Fibroblast of lung (primary cell): ENCODE measurements around the gene SORCS2. TPM values are rescaled to one million over a fixed set of nuclear protein-coding genes. Genes with fewer than 3 reads are reported as not detected.

Source experiments
- DNase-seq, 2 donors: peaks; one replicate each; pipeline versions ENCODE4 v3.0.0 to v3.0.0-alpha.2; 2010; ENCODE audit warnings: low read depth in 2 of 2
- H2AFZ ChIP-seq: 2 replicates; pipeline ENCODE4 v1.5.1; 2012; ENCODE audit warnings: low read length, control low read depth, inconsistent platforms
- H3K27ac ChIP-seq: 2 replicates; pipeline ENCODE4 v1.5.1; 2011; ENCODE audit warnings: low read length, control low read depth; ENCODE audit not compliant: insufficient read depth
- H3K27me3 ChIP-seq: 2 replicates; pipeline ENCODE4 v1.5.1; 2011; ENCODE audit warnings: mild to moderate bottlenecking, low read length; ENCODE audit not compliant: control insufficient read depth, insufficient read depth
- H3K36me3 ChIP-seq: 2 replicates; pipeline ENCODE4 v1.5.1; 2011; ENCODE audit warnings: low read length; ENCODE audit not compliant: control insufficient read depth, insufficient read depth
- H3K4me1 ChIP-seq: 2 replicates; pipeline ENCODE4 v1.5.1; 2011; ENCODE audit warnings: low read length; ENCODE audit not compliant: control insufficient read depth, insufficient read depth; ENCODE audit errors: extremely low read depth
- H3K4me2 ChIP-seq: 2 replicates; pipeline ENCODE4 v1.5.1; 2011; ENCODE audit warnings: low read length, control low read depth; ENCODE audit not compliant: insufficient read depth; ENCODE audit errors: extremely low read depth
- H3K4me3 ChIP-seq, 4 experiments: fragments of 200-600 bp in 1 of 4; sonication (generic) in 1 of 4; replicated peaks in 1 of 4; 2 replicates each; pipeline ENCODE4 v1.5.1; 2011 to 2016; ENCODE audit warnings: low read length in 4 of 4, low read depth in 3 of 4, mild to moderate bottlenecking in 3 of 4, control low read depth in 2 of 4, inconsistent platforms in 1 of 4, mixed read lengths in 1 of 4; ENCODE audit not compliant: insufficient read depth in 1 of 4; ENCODE audit errors: control extremely low read depth in 1 of 4
- H3K79me2 ChIP-seq: 2 replicates; pipeline ENCODE4 v1.5.1; 2012; ENCODE audit warnings: mild to moderate bottlenecking, low read length, inconsistent platforms; ENCODE audit not compliant: control insufficient read depth, insufficient read depth
- H3K9ac ChIP-seq: 2 replicates; pipeline ENCODE4 v1.5.1; 2011; ENCODE audit warnings: mild to moderate bottlenecking, low read length, control low read depth; ENCODE audit not compliant: insufficient read depth
- H3K9me3 ChIP-seq: 2 replicates; pipeline ENCODE4 v1.5.1; 2012; ENCODE audit warnings: low read depth, low read length; ENCODE audit not compliant: control insufficient read depth, insufficient read depth
- H4K20me1 ChIP-seq: 2 replicates; pipeline ENCODE4 v1.5.1; 2011; ENCODE audit warnings: low read length; ENCODE audit not compliant: control insufficient read depth, insufficient read depth; ENCODE audit errors: extremely low read depth
- CTCF ChIP-seq, 2 donors: IDR thresholded peaks in 1 of 2; conservative IDR thresholded peaks in 1 of 2; 1 replicate in 1 of 2; 2 replicates in 1 of 2; pipeline ENCODE4 v1.5.1; 2011 to 2012; ENCODE audit warnings: low read length in 2 of 2, control low read depth in 1 of 2, inconsistent platforms in 1 of 2, low read depth in 1 of 2, mild to moderate bottlenecking in 1 of 2
- EZH2 ChIP-seq: IDR thresholded peaks from 2 replicates; pipeline ENCODE4 v1.5.1; 2012; ENCODE audit warnings: low read length, control low read depth, mild to moderate bottlenecking; ENCODE audit errors: missing control alignments
- polyA plus RNA-seq, 2 donors: library from polyadenylated mRNA; depleted of rRNA in 1 of 2; stranded (reverse) in 1 of 2; unstranded in 1 of 2; fragments of >200 nt; gene quantifications; 2 replicates each; pipeline ENCODE4 v1.2.1, GENCODE V29; 2011 to 2012; ENCODE audit warnings: missing spikeins in 1 of 2
- total RNA-seq: library from RNA; depleted of rRNA; stranded (reverse); fragments of >200 nt; gene quantifications from 2 replicates; pipeline ENCODE4 v1.2.1, GENCODE V29; 2014

Gene SORCS2
- total and polyA plus RNA-seq, 2 donors (not counting 1 experiment from before 2014, with no cell fraction given): 0.17 to 0.41 TPM

- Histone ChIP-seq H2AFZ (no peak overlapping the region), H3K4me1 (no peaks in the 10 kb centered on the region), H3K4me3 (no peak overlapping the region), H3K27ac (no peak overlapping the region), H3K9ac (no peak overlapping the region), H4K20me1 (no peaks in the 10 kb centered on the region), H3K79me2 (no peaks in the 10 kb centered on the region), H3K27me3 (no peaks in the 10 kb centered on the region), H3K9me3 (no peaks in the 10 kb centered on the region), H3K4me2 (no peak overlapping the region), H3K36me3 (no peaks in the 10 kb centered on the region)
- peak in 1 of 2 donors; percentile 57 for DNase-seq
- TF ChIP-seq EZH2: no peak
- no peak for TF ChIP-seq CTCF (conservative IDR thresholded peaks at IDR 0.05 in 1 of 2, IDR thresholded peaks at IDR 0.05 in 1 of 2; ENCODE audit: low read depth in 1 of 2, low read length in 2 of 2)
These were observed 88.8 kb downstream of the SORCS2 start for GRCh38 chr4:7280926-7281690.

GRCh38 chr4:7281691-7282665, 89.6 kb downstream of the SORCS2 start:
- no peaks in the 10 kb centered on the region for H3K9me3 ChIP-seq
- H2AFZ ChIP-seq: no peak overlapping the region
- no peaks in the 10 kb centered on the region for H3K36me3 ChIP-seq
- H3K79me2 ChIP-seq: no peaks in the 10 kb centered on the region
- H3K4me1 ChIP-seq: no peaks in the 10 kb centered on the region
- no peak for TF ChIP-seq CTCF (conservative IDR thresholded peaks at IDR 0.05 in 1 of 2, IDR thresholded peaks at IDR 0.05 in 1 of 2; ENCODE audit: low read depth in 1 of 2, low read length in 2 of 2)
- no peak for TF ChIP-seq EZH2
- H3K4me2 ChIP-seq: no peak overlapping the region
- no peak overlapping the region for H3K27ac ChIP-seq
- DNase-seq: no peak
- H3K4me3 ChIP-seq: no peak overlapping the region
- no peaks in the 10 kb centered on the region for H3K27me3 ChIP-seq
- H3K9ac ChIP-seq: no peak overlapping the region
- no peaks in the 10 kb centered on the region for H4K20me1 ChIP-seq

GRCh38 chr4:7282786-7283440, 90.6 kb downstream of the SORCS2 start:
- H4K20me1 ChIP-seq: no peaks in the 10 kb centered on the region
- no peak overlapping the region for H3K4me3 ChIP-seq
- TF ChIP-seq CTCF (conservative IDR thresholded peaks at IDR 0.05 in 1 of 2, IDR thresholded peaks at IDR 0.05 in 1 of 2; ENCODE audit: low read depth in 1 of 2, low read length in 2 of 2) (no peak), EZH2 (no peak)
- no peaks in the 10 kb centered on the region for H3K9me3 ChIP-seq
- no peak overlapping the region for H3K27ac ChIP-seq
- H3K4me2 ChIP-seq: no peak overlapping the region
- no peaks in the 10 kb centered on the region for H3K27me3 ChIP-seq
- DNase-seq: no peak
- no peak overlapping the region for H3K9ac ChIP-seq
- H3K4me1 ChIP-seq: no peaks in the 10 kb centered on the region
- H2AFZ ChIP-seq: no peak overlapping the region
- no peaks in the 10 kb centered on the region for H3K36me3 ChIP-seq
- no peaks in the 10 kb centered on the region for H3K79me2 ChIP-seq
